OCI-LY1 (cell line): ENCODE results near the gene PRKCB.

Source experiments
- H2AFZ ChIP-seq: fragments of 200-600 bp; sonication (generic), shearing (Covaris generic); 2 replicates; pipeline ENCODE4 v1.6.0; 2014; ENCODE audit warnings: antibody characterized with exemption, mild to moderate bottlenecking, low read length
- H3F3A ChIP-seq: fragments of 200-600 bp; sonication (generic), shearing (Covaris generic); 2 replicates; pipeline ENCODE4 v1.6.0; 2014; ENCODE audit warnings: mild to moderate bottlenecking, antibody characterized with exemption, low read length, moderate library complexity; ENCODE audit not compliant: insufficient read depth
- H3K27ac ChIP-seq: fragments of 200-600 bp; sonication (generic); 2 replicates; pipeline ENCODE4 v1.5.1; 2014; ENCODE audit warnings: low read length, mixed run types, mild to moderate bottlenecking, low read depth; ENCODE audit not compliant: poor library complexity, severe bottlenecking
- H3K27me3 ChIP-seq: fragments of 200-600 bp; sonication (generic); 2 replicates; pipeline ENCODE4 v1.6.0; 2014; ENCODE audit warnings: antibody characterized with exemption, mild to moderate bottlenecking, low read length, moderate library complexity; ENCODE audit not compliant: insufficient read depth
- H3K36me3 ChIP-seq: fragments of 200-600 bp; sonication (generic); 2 replicates; pipeline ENCODE4 v1.6.1; 2014; ENCODE audit warnings: mild to moderate bottlenecking, antibody characterized with exemption, low read length, moderate library complexity, mixed read lengths; ENCODE audit not compliant: insufficient read depth
- H3K4me1 ChIP-seq: fragments of 200-600 bp; sonication (generic); 2 replicates; pipeline ENCODE4 v1.5.1; 2014; ENCODE audit warnings: mild to moderate bottlenecking, low read length, moderate library complexity; ENCODE audit not compliant: insufficient read depth, severe bottlenecking
- H3K4me2 ChIP-seq: fragments of 200-600 bp; sonication (generic), shearing (Covaris generic); 2 replicates; pipeline ENCODE4 v1.6.1; 2014; ENCODE audit warnings: low read length
- H3K4me3 ChIP-seq: fragments of 200-600 bp; sonication (generic); 2 replicates; pipeline ENCODE4 v1.5.1; 2014; ENCODE audit warnings: low read length, low read depth, mild to moderate bottlenecking, mixed read lengths; ENCODE audit not compliant: poor library complexity, severe bottlenecking
- H3K79me2 ChIP-seq: fragments of 200-600 bp; shearing (Covaris generic); 2 replicates; pipeline ENCODE4 v1.6.1; 2016; ENCODE audit warnings: mixed run types, low read length, mixed read lengths; ENCODE audit not compliant: insufficient read depth
- H3K9ac ChIP-seq: fragments of 200-600 bp; sonication (generic), shearing (Covaris generic); 2 replicates; pipeline ENCODE4 v1.6.1; 2014; ENCODE audit warnings: mild to moderate bottlenecking, low read length, mixed read lengths
- H3K9me2 ChIP-seq: fragments of 200-600 bp; sonication (generic), shearing (Covaris generic); 2 replicates; pipeline ENCODE4 v1.6.1; 2014; ENCODE audit warnings: low read depth, mild to moderate bottlenecking, low read length, mixed read lengths
- H3K9me3 ChIP-seq: fragments of 200-600 bp; shearing (Covaris generic); 2 replicates; pipeline ENCODE4 v1.6.1; 2014; ENCODE audit warnings: low read length, mixed read lengths
- H4K20me1 ChIP-seq: fragments of 200-600 bp; sonication (generic), shearing (Covaris generic); 2 replicates; pipeline ENCODE4 v1.6.0; 2016; ENCODE audit warnings: mild to moderate bottlenecking, low read length; ENCODE audit not compliant: insufficient read depth
- EZH2 ChIP-seq: fragments of 200-600 bp; sonication (generic), shearing (Covaris generic); IDR thresholded peaks from 2 replicates; pipeline ENCODE4 v1.8.0; 2017; ENCODE audit warnings: borderline replicate concordance, mixed run types, mild to moderate bottlenecking, antibody characterized with exemption, low read length, moderate library complexity, mixed read lengths
- TF ChIP-seq, protein P1 (sequence below): fragments of 200-600 bp; sonication (generic), shearing (Covaris generic); IDR thresholded peaks from 2 replicates; pipeline ENCODE4 v1.5.1; 2017; ENCODE audit warnings: mild to moderate bottlenecking, antibody characterized with exemption, low read length, moderate library complexity, mixed read lengths

The PRKCB gene

DNA sequence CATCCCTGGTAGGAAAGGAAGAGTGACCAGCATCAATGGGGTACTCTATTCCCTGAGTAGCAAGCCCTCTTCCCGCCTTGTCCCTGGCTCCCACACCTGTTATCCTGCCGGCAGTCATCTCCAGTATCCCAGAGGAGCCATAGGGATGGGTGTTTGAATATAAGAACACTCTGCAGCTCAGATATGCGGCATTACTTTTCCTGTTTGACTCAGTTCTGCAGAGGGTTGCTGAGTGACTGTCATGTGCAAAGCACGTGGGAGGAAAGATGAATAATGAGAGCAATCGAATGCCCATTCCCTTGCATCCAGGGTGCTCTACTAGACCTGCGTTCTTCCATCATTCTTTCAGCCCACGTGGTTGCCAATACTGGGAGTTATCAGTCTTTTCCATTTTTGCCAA is 115.1 kb downstream of the PRKCB start:
- no peak overlapping the region for H3K4me3 ChIP-seq
- H3K9me3 ChIP-seq = no peaks in the 10 kb centered on the region
- H3K27me3 ChIP-seq = no peaks in the 10 kb centered on the region
- H3K4me1 ChIP-seq = peaks cover 16% of the 10 kb centered on the region
- H3K27ac ChIP-seq = no peak overlapping the region
- H4K20me1 ChIP-seq = no peaks in the 10 kb centered on the region
- no peaks in the 10 kb centered on the region for H3K79me2 ChIP-seq
- TF ChIP-seq, protein P1, sequence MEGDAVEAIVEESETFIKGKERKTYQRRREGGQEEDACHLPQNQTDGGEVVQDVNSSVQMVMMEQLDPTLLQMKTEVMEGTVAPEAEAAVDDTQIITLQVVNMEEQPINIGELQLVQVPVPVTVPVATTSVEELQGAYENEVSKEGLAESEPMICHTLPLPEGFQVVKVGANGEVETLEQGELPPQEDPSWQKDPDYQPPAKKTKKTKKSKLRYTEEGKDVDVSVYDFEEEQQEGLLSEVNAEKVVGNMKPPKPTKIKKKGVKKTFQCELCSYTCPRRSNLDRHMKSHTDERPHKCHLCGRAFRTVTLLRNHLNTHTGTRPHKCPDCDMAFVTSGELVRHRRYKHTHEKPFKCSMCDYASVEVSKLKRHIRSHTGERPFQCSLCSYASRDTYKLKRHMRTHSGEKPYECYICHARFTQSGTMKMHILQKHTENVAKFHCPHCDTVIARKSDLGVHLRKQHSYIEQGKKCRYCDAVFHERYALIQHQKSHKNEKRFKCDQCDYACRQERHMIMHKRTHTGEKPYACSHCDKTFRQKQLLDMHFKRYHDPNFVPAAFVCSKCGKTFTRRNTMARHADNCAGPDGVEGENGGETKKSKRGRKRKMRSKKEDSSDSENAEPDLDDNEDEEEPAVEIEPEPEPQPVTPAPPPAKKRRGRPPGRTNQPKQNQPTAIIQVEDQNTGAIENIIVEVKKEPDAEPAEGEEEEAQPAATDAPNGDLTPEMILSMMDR = no peak
- H3K4me2 ChIP-seq = no peak overlapping the region
- no peaks in the 10 kb centered on the region for H3F3A ChIP-seq
- no peak overlapping the region for H3K9ac ChIP-seq
- no peaks in the 10 kb centered on the region for H3K9me2 ChIP-seq
- H2AFZ ChIP-seq = no peak overlapping the region
- no peaks in the 10 kb centered on the region for H3K36me3 ChIP-seq

DNA sequence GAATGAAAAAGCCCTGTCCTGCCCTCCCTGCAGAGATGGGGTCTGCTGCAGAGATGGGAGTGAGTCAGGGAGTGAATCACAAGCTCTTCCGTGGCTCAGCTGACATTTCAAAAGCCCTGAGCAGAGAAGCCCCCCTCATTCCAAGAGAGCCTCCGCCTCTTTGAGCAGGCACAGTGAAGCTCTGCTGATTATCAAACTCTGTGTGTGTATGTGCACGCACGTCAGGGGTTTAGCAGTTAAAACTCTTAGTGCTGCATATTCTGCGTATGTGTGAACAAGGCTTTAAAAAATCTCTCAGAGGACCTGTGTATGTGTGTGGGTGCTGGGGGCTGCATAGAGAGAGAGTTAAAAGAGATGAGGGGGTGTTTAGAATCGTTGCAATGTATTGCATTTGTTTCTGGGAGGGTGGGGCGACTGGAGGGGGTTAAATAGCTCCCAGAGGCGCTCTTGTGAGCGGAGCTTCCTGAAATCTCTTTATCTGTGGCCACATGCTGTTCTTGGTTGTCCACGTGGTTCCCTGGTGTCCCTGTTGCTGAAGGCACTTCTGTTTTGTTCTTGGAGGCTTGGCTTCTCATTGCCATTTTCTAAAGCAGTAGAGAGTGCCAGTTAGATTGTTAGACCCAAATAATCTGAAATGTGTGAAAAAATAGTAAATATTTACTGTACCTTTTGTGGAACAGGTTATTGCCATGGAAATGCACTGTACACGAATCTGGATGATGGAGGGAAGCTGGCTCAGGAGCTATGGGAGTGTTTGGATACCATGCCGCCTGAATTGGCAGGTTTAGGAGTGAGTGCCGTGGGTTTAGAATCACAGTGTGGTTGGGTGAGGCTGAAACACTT is 116.6 kb downstream of the PRKCB start:
- Histone ChIP-seq H2AFZ (no peak overlapping the region), H3K9ac (no peak overlapping the region), H3K4me1 (peaks cover 16% of the 10 kb centered on the region), H3K4me3 (no peak overlapping the region), H4K20me1 (no peaks in the 10 kb centered on the region), H3K27me3 (no peaks in the 10 kb centered on the region), H3K27ac (no peak overlapping the region), H3K79me2 (no peaks in the 10 kb centered on the region), H3K9me2 (no peaks in the 10 kb centered on the region), H3F3A (no peaks in the 10 kb centered on the region), H3K9me3 (no peaks in the 10 kb centered on the region), H3K4me2 (no peak overlapping the region), H3K36me3 (no peaks in the 10 kb centered on the region)
- TF ChIP-seq EZH2 = no peak
- TF ChIP-seq, protein P1 = no peak

GRCh38 chr16:23952971-23953300 is 117.2 kb downstream of the PRKCB start:
- H3K4me1 ChIP-seq = peaks cover 16% of the 10 kb centered on the region

More at GRCh38 chr16:23952971-23953300, 117.2 kb downstream of the PRKCB start:
- Histone ChIP-seq H3K79me2 (no peaks in the 10 kb centered on the region), H3K4me2 (no peak overlapping the region), H2AFZ (no peak overlapping the region), H3K9me2 (no peaks in the 10 kb centered on the region), H3K9ac (no peak overlapping the region), H3K36me3 (no peaks in the 10 kb centered on the region), H3K4me3 (no peak overlapping the region), H3F3A (no peaks in the 10 kb centered on the region), H3K27me3 (no peaks in the 10 kb centered on the region), H3K9me3 (no peaks in the 10 kb centered on the region), H4K20me1 (no peaks in the 10 kb centered on the region), H3K27ac (no peak overlapping the region)
- TF ChIP-seq EZH2 = no peak
- TF ChIP-seq, protein P1 = no peak
